HG03378 (cell line): ENCODE results near the gene TRIM41.
"Not testable (repeated sequence)": the region's sequence is repeated elsewhere in the genome, so short reads cannot be mapped to it uniquely, and the experiment has no call there.

Source experiments
- ATAC-seq: cut with Tn5 transposase; IDR thresholded peaks from one replicate; pipeline ENCODE4 v1.9.1; 2021; ENCODE audit warnings: mild to moderate bottlenecking, moderate library complexity; ENCODE audit not compliant: unreplicated experiment

TRIM41 gene

DNA sequence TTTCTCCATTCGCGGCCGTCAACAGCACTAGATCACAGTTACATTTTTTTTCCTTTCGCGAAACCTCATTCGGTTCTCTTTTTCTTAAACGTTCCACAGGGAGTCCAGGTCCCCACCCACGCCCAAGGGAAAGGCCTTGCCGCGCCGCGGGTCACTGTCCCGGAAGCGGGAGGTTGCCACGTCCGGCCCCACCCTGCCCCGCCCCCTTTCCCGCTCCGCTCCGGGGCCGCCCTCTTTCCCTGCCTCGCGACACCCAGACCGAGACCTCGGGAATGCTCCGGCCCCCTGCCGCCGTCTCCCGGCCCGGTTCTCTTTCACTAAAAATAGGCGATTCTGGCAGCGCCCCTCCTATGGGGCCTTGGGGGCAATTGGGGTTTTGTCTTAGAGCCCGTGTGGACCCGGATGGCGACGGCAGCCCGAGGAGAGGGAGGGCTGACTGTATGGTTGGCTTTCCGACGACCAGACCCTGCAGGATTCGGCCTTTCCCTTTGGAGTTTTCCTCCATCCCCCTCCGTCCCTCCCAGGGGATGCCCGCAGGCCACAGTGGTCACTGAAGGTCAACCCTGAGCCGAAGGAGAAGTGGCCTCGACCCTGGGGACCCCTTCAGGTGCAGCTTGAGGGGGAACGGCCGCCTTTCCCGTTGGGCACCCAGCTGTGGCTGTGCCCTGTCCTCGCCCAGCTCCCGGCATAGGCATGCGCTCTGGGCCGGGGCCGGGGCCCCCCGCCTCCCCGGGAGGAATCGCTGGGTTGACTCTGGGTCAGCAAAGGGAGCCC, 23.4 kb downstream of the TRIM41 start:
- ATAC-seq = no peak

DNA sequence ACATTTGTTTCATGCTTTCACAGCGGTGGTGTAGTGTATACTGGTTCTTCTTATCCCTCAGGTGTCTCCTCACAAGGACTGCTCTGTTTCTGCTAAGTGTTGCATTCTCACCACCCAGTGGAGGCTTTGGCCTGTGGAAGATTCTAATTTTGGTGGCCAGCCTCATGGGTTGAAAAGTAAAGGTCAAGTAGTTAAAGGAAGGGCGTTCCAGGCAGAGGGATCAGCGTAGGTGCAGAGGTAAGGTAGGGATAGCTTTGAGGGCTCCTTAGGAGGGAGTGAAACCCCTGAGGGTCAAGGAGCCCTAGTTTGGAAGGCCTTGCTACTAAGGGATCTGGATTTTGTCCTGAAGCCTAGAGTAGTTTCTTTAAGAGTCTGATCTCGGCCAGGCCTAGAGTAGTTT, 25.2 kb downstream of the TRIM41 start:
- ATAC-seq = no peak

DNA sequence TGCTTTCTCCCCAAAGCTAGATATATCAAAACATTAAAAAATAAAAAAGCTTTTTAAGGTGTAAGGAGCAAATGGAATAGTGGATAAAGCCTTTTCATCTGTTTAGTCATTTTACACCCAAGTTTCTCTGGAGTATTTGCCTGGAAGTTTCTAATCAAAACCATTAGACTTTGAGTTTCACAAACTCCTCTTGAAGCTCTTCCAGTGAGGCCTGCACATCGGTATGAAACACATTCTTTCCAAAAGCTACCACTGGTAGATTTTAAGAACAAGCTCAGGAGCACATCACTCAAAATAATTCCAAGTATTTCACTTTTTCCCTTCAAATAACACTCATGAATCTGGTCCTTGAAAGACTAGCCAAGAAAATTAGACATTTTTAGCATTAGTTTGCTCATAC, 32.2 kb downstream of the TRIM41 start:
- no peak for ATAC-seq

DNA sequence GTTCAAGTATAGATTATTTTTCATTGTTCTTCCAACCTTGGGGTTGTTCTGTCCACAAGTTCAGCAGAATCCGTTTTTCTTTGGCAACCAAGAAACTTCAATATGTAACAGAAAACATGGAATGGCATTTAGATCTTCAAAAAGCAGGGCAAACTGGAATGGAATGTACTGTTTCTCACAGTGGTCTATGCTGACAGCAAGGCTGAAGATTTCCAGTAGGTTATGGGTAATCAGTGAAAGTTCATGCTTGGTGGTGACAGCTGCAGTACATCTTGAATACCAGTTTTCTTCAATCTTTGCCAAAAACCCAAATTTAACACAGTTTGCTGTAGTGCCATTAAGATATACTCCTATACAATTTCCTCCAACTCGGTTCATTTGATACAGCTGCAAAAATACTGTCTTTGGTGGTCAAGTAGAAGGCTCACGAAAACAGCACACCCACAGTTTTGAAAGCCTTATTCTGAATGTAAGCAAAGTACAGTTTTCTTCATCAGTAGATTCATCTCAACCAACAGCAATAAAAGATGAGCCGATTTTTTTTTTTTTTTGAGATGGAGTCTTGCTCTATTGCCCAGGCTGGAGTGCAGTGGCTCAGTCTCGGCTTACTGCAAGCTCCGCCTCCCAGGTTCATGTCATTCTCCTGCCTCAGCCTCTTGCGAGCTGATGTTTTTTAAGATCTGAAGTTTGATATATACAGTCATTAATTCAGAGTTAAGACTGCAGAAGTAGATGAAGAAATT, 32.9 kb downstream of the TRIM41 start:
- no peak for ATAC-seq

DNA sequence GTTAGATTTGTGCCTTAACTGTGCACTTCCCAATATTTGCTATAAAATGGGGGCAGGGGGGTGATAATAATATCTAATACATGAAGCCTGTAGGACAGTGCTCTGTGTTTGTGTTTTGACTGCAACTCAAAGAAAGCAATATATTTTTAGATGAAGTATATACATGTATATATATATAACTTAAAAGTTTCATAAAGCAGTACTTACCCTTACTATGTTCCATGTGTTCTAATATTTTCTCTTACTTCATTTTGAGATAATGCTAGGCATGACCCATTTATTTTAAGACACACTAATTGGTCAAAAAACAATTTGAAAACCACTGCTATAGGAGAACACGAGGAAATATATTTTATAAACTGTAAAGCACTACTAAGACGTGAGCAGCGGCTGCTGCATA, 35.5 kb downstream of the TRIM41 start:
- ATAC-seq = no peak

DNA sequence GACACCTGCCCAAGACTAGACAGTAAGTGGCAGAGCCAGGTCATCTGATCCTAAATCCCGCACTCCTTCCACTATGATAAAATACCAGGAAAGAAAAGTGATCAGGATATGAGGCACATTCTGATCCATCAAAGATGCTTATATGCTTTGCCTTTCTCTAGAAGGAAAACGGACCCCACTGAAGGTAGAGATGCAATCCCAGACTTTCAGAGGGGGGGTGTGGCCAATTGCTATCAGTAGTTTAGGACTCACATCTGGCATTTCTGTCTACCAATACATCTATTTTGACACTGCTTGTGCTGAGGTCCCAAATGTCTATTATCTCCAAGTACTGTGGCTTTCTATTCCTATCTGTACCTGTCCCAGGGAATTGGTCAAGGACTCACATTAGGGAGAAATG, 36.2 kb downstream of the TRIM41 start:
- ATAC-seq = no peak

DNA sequence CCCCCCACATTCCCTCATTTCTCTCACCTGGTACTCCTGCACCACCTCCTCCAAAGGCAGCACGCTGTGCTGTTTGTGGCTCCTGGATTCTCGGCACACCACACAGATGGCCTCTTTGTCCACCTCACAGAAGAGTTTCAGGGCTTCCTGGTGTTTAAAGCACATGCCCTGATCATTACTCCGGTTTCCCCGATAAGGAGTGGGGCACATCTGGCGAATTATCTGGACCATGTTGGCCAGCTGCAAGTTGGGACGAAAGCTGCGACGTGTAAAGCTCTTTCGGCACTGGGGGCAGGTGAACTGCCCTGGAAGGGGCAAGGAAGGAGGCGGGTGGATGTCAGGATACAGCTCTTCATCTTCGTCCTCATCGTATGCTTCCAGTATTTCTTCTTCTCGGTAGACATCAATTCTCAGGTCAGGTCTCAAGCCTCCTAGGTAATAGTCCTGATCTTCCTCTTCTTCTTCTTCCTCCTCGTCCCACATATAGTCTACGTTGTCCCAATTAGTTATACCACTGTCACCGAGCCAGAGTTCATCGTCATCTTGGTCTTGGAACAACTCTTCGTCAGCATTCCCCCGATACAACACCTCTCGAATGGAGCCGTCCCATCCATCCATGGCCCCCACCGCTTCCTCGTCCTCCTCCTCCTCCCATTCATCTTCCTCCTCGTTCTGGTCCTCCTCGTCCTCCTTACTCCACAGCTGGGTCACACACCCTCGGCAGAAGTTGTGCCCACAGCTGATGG, 37.1 kb downstream of the TRIM41 start:
- no peak for ATAC-seq

DNA sequence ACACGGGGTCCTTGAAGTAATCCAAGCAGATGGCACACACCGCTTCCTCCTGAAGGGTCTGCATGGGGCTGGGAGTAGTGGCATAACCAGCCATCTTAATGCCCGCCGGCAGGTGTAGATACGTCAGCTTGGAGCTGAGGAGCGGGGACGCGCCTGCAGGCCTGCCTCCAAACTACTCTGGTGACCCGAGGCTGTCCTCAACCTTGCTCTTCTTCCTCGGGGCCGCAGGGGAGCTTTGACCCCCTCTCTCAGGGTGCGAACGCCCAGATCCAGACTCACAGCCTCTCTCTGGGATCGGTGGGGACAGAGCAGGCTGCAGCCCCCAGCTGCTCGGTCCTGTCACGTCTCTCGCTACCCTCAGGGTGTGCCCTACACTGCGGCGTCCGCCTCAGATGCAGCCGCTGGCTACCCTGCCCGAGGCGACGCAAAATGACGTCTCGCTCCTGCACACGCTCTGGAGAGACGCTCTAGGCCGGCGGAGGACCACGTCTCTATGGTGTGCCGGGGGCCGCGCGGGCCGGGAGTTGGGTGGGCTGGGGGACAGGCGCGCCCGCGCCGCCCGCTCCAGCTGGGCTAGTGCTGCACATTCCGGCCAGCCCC, 37.7 kb downstream of the TRIM41 start, which contains the start of gene TRIM52:
Gene TRIM52, minus strand, starts transcription at position 424 of the 600 bp plus-strand sequence. Its CDS starts 330 bp downstream, at position 94.
- ATAC-seq = peak; percentile 79

DNA sequence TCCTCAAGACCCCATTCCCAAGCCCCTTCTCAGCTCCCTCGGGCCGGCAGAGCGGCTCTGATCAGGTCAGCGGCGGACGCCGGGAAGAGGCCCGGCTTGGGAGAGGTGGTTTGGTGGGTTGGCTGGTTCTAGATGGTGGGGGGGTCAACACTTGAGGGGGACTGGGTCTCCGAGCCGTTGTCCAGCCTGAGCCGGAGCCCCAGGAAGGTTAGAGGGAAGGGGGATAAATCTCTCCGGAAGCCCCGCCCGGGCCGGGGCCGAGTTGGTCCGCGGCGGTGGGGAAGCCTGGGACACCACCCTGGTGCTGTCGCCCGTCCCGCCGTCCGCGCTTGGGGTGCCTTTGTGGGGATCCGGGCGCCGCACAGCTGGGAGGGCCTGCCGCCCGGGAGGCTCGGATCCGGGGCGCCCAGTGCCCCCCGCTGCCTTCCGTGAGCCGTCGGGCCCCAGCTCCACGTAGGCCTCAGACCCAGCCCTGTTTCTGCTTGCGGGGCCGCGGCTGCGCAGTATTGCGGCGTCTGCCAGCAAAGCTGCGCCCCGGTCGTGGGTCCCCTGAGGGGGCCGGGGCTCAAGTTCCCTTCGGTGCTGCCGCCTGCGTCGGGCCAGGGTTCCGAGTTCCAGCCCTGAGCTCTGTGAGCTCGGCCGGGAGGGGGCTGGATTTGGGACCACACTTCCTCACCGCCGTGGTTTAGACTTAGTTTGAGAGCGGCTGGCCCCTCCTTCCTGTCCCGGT, 38.4 kb downstream of the TRIM41 start:
- ATAC-seq = peak; percentile 45

DNA sequence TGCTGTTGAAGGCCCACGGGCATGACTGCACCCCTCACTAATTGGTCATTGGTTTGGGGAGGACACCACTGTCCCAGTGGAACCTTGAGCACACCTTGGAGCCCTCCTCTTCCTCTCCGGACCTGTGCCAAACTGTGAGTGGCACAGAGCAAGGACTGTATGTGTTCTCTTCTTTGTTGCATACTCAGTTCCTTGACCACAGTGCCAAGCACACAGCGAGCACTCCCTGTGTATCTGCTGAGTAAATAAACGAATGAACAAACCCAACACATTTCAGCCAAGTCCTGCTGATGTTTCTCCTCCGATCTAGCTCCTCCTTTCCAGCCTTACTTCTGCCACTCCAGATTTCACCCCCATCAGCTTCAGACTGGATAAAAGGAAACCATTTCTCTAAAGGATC, 40.6 kb downstream of the TRIM41 start:
- ATAC-seq = no peak

DNA sequence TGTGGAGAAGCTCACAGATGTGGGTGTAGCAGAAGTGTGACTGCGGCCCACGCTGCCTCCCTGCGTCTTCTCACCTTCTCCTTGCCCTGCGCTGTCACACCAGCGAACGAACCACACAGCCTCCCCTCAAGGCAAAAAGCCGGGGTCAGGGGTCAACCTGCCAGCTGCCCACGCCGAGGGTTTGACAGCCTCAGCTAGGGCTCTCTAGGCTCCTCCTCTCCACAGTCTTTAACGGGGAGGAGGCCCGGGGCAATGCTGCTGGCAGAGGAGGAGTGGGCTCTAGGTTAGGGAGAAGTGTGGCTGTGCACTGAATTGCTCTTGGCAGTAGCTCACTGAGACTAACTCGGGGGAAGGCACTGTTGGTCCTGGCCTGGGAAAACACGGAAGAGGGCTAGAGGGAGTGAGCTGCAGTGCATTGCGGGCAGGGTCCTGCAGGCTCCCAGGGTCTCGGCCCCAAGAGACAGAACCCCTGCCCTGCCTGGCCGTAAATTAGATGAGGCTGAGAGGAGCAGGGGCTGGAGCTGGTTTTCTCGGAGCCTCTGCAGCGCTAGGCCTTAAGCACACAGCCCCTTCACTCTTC, 42.1 kb downstream of the TRIM41 start:
- ATAC-seq = no peak

DNA sequence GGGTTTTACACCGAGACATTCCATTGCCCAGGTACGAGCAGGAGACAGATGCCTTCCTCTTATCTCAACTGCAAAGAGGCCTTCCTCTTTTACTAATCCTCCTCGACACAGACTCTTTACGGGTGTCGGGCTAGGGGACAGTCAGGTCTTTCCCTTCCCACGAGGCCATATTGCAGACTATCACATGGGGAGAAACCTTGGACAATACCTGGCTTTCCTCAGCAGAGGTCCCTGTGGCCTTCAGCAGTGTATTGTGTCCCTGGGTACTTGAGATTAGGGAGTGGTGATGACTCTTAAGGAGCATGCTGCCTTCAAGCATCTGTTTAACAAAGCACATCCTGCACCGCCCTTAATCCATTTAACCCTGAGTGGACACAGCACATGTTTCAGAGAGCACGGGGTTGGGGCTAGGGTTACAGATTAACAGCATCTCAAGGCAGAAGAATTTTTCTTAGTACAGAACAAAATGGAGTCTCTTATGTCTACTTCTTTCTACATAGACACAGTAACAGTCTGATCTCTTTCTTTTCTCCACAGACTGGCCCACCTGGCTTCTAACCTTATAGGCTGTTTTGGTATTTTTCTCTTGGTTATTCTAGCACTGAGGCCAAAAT, 44.3 kb downstream of the TRIM41 start:
- ATAC-seq = not testable (repeated sequence)

DNA sequence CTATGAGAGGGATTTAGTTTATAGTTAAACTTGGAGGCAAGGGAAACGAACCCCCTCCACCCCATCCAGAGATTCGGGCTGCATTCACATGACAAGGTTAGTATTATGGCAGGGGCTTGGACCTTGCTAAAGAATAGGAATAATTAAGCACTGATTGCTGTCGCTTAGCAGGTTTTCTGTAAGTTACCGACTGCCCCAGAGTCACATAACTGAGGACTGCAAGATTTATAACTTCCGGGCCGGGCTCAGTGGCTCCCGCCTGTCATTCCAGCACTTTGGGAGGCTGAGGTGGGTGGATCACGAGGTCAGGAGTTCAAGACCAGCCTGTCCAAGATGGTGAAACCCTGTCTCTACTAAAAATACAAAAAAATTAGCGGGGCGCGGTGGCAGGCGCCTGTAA, 44.8 kb downstream of the TRIM41 start:
- ATAC-seq = not testable (repeated sequence)

DNA sequence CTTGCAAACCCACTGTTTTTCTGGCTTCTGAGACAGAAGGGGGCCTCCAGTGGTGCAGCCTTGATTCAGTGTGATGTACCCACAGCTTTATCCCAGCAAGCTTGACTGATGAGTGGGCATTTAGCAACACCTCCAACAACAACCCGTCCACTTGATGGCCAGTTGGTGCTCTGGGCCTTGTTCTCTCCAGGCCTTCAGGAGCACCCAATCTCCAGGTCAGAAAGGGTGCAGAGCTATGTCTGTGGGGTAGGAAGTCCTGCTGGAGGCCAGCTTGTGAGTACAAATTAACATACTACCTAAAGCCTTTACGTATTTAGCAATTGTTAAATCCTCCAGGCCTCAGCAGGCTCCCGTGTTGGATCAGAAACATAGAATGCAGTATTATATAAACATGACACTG, 48.0 kb downstream of the TRIM41 start:
- no peak for ATAC-seq

DNA sequence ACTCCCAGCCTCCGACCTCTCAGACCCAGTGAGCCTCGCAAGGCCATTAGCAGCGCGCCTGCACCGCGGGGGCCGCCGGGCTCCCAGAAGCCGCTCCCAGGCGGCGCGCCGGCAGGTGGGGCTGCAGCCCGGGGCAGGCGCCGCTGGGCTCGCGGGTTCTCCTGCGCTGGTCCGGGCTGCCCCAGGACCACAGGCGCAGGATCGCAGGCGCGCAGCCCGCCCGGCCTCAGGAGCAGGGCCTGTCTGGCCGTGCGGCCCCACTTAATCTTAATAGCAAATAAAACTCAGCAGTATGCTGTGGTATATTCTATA, 50.3 kb downstream of the TRIM41 start:
- ATAC-seq = not testable (repeated sequence)

DNA sequence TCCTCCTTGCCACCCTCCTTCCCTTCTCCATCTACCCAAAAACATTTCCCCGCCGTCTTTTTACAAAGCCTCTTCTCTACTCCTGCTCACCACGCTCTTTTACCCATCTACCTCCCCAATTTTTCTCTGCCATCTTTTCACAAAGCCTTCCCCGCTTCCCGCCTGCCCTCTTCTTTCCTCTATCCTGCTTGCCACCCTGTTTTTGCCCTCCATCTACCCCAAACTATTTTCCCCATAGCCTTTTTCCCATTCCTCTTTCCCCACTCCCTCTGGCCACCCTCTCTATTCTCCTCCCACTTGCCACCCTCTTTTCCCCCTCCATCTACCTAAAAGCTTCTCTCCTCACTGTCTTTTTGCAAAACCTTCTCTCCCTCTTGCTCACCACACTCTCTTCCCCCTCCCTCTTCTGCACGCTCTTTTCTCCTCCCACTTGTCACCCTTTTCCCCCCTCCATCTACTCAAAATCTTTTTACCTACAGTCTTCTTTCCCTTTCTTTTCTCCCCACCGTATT, 57.2 kb downstream of the TRIM41 start:
- no peak for ATAC-seq

DNA sequence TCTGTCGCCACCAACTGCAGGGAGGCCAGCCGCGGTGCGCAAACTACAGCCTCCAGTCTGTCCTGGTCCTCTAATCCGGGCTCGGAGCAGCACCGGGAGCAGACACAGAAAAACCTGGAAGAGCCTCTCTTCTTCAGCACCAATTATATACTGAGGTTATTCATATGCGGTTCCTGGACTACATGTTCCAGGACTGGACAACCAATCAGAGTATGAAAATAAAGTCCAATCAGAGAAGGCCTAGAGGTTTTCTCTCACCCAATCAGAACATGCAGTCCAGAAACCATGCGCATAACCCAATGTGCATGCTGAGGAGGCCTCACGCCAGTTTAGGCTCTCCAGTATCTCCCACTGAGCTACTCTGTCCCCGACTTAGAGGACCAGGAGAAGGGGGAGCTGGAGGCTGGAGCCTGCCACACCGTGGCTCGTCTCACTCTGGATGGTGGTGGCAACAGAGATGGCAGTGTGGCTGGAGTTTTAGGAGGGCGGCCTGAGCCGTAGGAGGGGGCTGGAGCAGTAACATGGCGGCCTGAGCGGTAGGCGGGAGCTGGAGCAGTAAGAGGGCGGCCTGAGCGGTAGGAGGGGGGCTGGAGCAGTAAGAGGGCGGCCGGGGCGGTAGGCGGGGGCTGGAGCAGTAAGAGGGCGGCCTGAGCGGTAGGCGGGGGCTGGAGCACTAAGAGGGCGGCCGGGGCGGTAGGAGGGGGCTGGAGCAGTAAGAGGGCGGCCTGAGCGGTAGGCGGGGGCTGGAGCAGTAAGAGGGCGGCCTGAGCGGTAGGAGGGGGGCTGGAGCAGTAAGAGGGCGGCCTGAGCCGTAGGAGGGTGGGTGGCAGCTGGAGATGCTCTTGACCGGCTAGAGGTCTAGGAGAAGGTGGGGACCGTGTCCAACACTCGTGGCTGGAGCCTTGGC, 58.2 kb downstream of the TRIM41 start:
- ATAC-seq = no peak

DNA sequence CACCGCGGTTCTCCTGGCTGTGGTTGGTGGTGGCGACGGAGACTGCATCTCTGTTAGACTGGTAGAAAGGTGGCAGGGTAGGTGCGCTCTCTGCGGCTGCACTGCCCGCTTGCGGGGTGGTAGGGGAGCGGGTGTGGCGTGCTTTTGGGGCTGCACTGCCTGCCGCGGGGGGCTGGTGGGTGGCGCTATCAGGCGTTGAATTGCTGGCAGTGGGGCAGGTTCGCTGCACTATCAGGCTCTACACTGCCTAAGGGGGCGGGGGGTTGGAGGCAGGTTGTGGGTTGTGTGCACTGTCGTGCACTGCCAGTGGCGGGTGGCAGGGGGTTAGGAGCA, 58.9 kb downstream of the TRIM41 start:
- ATAC-seq = no peak

DNA sequence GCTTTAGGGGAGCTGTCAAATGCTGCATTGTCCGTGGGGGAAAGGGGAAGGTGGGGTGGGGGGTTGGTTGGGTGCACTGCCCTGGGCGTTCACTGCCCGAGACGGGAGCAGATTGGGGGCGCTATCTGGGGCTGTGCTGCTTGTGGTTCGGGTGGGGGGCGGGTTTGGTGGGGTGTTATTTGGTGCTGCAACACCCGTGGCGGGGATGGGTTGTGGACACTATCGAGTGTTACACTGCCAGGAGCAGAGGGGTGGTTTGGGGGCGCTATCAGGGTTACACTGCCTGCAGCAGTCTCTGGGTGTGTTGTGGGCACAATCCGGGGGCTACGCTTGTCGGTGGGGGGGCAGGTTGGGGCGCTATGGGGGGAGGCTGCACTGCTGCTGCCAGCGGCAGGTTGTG, 59.3 kb downstream of the TRIM41 start:
- ATAC-seq = not testable (repeated sequence)
